MCF 10A (cell line): ENCODE results near the gene ATOH8. TPM values are rescaled to one million over a fixed set of nuclear protein-coding genes. Genes with fewer than 3 reads are reported as not detected.

Experiments used
- BruUV-seq: library from RNA; stranded (reverse); fragments of 400-500 nt; replicated peaks from 2 replicates; lab custom pipeline; 2021; lab: Mats Ljungman, UMichigan
- CTCF ChIA-PET: fragments of 300-600 bp; sonication (Branson Sonifier 250); formaldehyde crosslinking; extraction: SDS; loops from one replicate; lab custom pipeline; 2021; ENCODE audit warnings: antibody characterized with exemption, inconsistent platforms; lab: Yijun Ruan, JAX
- POLR2A ChIA-PET: fragments of 300-600, 350-650 bp; sonication (Branson Sonifier 250); formaldehyde crosslinking; extraction: SDS; loops from one replicate; lab custom pipeline; 2020; ENCODE audit warnings: antibody characterized with exemption, inconsistent platforms; lab: Yijun Ruan, JAX
- DNase-seq: peaks from one replicate; pipeline ENCODE4 v3.0.0-alpha.2; 2018; ENCODE audit not compliant: unreplicated experiment
- H3K27ac Mint-ChIP-seq: one replicate; pipeline ENCODE4 v1.8.0; 2022; ENCODE audit warnings: mild to moderate bottlenecking, low read depth, mixed read lengths; ENCODE audit not compliant: unreplicated experiment
- H3K27me3 Mint-ChIP-seq: one replicate; pipeline ENCODE4 v1.8.0; 2022; ENCODE audit warnings: mixed read lengths; ENCODE audit not compliant: insufficient read depth, unreplicated experiment
- H3K36me3 Mint-ChIP-seq: one replicate; pipeline ENCODE4 v1.8.0; 2022; ENCODE audit warnings: mild to moderate bottlenecking, moderate library complexity, mixed read lengths; ENCODE audit not compliant: insufficient read depth, unreplicated experiment
- H3K4me1 Mint-ChIP-seq: one replicate; pipeline ENCODE4 v1.8.0; 2022; ENCODE audit warnings: mixed read lengths; ENCODE audit not compliant: insufficient read depth, unreplicated experiment
- H3K4me3 Mint-ChIP-seq: one replicate; pipeline ENCODE4 v1.8.0; 2022; ENCODE audit warnings: mild to moderate bottlenecking, moderate library complexity, mixed read lengths; ENCODE audit not compliant: unreplicated experiment
- H3K9me3 Mint-ChIP-seq: one replicate; pipeline ENCODE4 v1.8.0; 2022; ENCODE audit warnings: mixed read lengths; ENCODE audit not compliant: unreplicated experiment
- intact Hi-C: fragments of 100-400 bp; cut with micrococcal nuclease; formaldehyde crosslinking; loops from 2 replicates; pipeline ENCODE4 v1.14.1; 2022
- total RNA-seq: library from RNA; stranded (reverse); gene quantifications from 2 replicates; pipeline ENCODE4 v1.2.3, GENCODE V29; 2022
- TF ChIP-seq, protein P1 (sequence below): fragments of 200-600 bp; IDR thresholded peaks from one replicate; pipeline ENCODE4 v1.8.0; 2022; ENCODE audit warnings: antibody characterized with exemption, mild to moderate bottlenecking; ENCODE audit not compliant: unreplicated experiment

ATOH8 gene
- total RNA-seq, 1 experiment from 2014 or later = 0.72 TPM

DNA sequence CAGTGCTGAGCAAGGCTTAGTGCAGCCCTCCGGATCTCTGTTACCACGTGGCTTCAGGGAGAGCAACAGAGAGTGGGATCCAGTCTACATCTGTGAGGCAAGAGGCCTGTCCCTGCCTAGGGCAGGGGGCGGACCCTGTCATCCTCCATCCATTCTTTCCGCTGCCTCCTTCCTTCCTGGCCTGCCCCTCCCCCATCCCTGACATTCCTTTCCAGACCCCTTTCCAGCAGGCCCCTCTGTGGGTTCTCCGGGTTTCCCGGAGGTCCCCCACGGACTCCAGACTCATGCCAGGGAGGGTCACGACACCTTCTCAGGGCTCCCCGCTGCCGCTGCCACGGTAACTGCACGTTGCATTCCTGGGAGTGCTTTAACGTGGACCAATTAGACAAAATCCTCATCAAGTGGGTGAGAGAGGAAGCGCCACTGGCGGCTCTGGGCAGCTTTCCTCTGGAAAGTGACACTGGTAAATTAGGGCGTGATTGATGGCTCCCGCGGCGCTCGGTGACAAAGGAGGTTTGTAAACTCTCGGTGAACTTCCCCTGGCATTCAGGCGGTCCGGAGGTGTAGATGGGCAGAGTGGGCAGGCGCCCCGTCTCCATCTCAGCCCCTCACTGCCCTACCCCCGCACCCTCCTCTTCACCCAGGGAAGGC, 11.4 kb downstream of the ATOH8 start:
- no peak for DNase-seq
- no peaks in the 10 kb centered on the region for H3K36me3 Mint-ChIP-seq
- H3K9me3 Mint-ChIP-seq = no peaks in the 10 kb centered on the region
- peaks cover 23% of the 10 kb centered on the region for H3K4me1 Mint-ChIP-seq
- ChIA-PET POLR2A (interaction anchor here (0.6 kb wide), 1 partner anchor 28 kb away, joined by 3 read pairs; no protein-coding TSS in a partner anchor), CTCF (interaction anchor here (0.6 to 1.2 kb wide), 4 partner anchors 18 to 59 kb away, joined by 3 to 4 read pairs (median 4); no protein-coding TSS in a partner anchor)
- no peak overlapping the region for H3K27ac Mint-ChIP-seq
- no peak overlapping the region for H3K4me3 Mint-ChIP-seq
- peaks cover 13% of the 10 kb centered on the region for H3K27me3 Mint-ChIP-seq
- TF ChIP-seq, protein P1, sequence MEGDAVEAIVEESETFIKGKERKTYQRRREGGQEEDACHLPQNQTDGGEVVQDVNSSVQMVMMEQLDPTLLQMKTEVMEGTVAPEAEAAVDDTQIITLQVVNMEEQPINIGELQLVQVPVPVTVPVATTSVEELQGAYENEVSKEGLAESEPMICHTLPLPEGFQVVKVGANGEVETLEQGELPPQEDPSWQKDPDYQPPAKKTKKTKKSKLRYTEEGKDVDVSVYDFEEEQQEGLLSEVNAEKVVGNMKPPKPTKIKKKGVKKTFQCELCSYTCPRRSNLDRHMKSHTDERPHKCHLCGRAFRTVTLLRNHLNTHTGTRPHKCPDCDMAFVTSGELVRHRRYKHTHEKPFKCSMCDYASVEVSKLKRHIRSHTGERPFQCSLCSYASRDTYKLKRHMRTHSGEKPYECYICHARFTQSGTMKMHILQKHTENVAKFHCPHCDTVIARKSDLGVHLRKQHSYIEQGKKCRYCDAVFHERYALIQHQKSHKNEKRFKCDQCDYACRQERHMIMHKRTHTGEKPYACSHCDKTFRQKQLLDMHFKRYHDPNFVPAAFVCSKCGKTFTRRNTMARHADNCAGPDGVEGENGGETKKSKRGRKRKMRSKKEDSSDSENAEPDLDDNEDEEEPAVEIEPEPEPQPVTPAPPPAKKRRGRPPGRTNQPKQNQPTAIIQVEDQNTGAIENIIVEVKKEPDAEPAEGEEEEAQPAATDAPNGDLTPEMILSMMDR = no peak
- intact Hi-C loops = no loop called here
- BruUV-seq = no TSS peak

DNA sequence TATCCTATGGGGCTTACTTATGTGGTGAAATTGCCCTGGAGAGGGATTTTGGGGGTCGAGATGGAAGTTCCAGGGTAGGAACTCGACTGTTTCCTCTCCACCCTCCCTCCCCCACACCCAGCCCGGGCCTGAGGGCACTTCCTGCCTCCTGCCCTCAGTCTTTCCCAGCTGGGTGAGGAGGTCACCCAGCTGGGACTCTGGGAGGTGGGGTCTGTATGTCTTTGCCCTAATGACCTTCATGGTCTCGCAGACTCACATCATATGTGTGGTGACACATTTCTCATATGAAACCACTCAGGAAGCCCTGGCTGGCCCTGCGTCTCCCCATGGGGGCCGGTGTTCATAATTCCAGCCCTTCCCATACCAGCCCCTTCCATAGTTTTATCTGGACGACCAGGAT, 12.4 kb downstream of the ATOH8 start:
- intact Hi-C loops = no loop called here
- POLR2A ChIA-PET = no interaction called here
- BruUV-seq = no TSS peak
- no peak overlapping the region for H3K27ac Mint-ChIP-seq
- H3K9me3 Mint-ChIP-seq = no peaks in the 10 kb centered on the region
- CTCF ChIA-PET = interaction anchor here (0.8 to 0.9 kb wide), 3 partner anchors 14 to 61 kb away, joined by 3 read pairs; no protein-coding TSS in a partner anchor
- H3K27me3 Mint-ChIP-seq = peaks cover 13% of the 10 kb centered on the region
- no peaks in the 10 kb centered on the region for H3K36me3 Mint-ChIP-seq
- H3K4me3 Mint-ChIP-seq = no peak overlapping the region
- no peak for DNase-seq
- TF ChIP-seq, protein P1 = no peak
- H3K4me1 Mint-ChIP-seq = peaks cover 24% of the 10 kb centered on the region

DNA sequence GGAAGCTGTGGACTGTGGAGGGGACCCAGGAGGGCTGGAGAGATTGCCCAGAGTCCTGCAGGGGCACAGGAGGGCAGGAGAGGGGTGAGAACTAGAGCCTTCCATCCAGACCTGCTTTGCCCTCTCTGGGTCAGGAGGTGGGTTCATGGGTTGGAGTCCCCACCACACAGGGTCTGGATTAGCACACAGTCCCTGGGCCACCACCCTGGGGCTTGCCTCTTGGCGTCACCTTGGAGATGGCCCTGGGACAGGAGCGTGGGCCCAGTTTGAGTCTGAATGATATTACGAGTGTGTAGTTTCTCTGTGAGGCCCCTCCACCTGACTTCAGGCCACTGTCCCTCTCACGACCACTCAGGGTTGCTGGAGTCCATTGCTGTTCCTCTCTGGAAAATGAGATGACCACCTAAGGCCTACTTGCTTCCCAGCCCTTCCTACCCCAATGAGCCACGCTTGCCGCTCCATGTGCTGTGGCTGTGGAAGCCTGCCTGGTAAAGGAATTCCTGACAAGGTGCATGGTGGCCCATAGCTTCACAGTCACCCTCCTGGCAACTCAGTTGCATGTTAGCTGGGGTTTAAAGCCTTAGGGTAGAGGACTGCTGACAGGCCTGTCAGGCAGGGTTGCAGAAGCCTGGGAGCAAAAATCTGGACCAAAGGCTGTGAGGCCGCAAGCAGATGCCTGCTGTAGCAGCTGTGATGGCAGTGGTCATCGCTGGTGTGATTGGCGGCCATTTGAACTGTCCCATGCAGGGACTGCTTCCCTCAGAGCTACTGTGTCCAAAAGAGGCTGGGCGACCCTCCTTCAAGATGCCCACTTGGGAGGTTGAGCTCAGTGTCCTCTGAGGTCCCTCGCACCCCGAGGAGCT, 14.2 kb downstream of the ATOH8 start:
- CTCF ChIA-PET = interaction anchor here (0.8 to 1.8 kb wide), 5 partner anchors 9 to 46 kb away, joined by 3 to 8 read pairs (median 3); no protein-coding TSS in a partner anchor
- no TSS peak for BruUV-seq
- TF ChIP-seq, protein P1 = no peak

DNA sequence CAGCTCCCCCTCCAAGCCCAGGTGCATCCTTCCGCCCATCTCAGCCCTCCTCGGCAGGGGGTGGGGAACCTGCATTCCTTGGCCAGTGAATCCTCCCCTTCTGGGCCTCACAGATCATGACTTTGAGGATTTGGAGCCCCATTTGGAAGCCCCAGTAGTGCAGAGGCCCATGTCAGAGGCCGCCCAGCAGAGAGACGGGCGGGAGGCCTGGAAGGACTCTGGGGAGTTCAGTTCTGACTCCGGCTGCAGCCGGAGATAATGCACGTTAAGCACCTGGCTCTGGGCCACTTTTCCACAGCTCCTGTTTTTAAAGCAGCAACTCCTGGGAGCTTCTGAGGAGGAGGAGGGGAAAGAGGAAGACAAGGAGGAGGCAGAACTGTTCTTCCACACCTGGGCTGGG, 14.9 kb downstream of the ATOH8 start:
- TF ChIP-seq, protein P1 = no peak
- Mint-ChIP-seq H3K9me3 (no peaks in the 10 kb centered on the region), H3K27ac (no peak overlapping the region), H3K4me1 (peaks cover 35% of the 10 kb centered on the region), H3K36me3 (peaks cover 5% of the 10 kb centered on the region), H3K4me3 (no peak overlapping the region), H3K27me3 (peaks cover 13% of the 10 kb centered on the region)
- no TSS peak for BruUV-seq
- peak; percentile 54 for DNase-seq
- intact Hi-C loops = no loop called here
- ChIA-PET POLR2A (interaction anchor here (0.5 to 1.4 kb wide), 4 partner anchors 14 to 238 kb away, joined by 3 to 13 read pairs (median 4); no protein-coding TSS in a partner anchor), CTCF (interaction anchor here (0.8 to 1.8 kb wide), 5 partner anchors 10 to 45 kb away, joined by 3 to 8 read pairs (median 3); no protein-coding TSS in a partner anchor)

More for the DNA sequence above, 14.2 kb downstream of the ATOH8 start:
- H3K9me3 Mint-ChIP-seq = no peaks in the 10 kb centered on the region
- H3K4me3 Mint-ChIP-seq = no peak overlapping the region
- DNase-seq = no peak
- POLR2A ChIA-PET = interaction anchor here (0.7 to 1.4 kb wide), 3 partner anchors 26 to 152 kb away, joined by 3 to 13 read pairs (median 4); no protein-coding TSS in a partner anchor
- intact Hi-C loops = no loop called here
- H3K27me3 Mint-ChIP-seq = peaks cover 13% of the 10 kb centered on the region
- peaks cover 33% of the 10 kb centered on the region for H3K4me1 Mint-ChIP-seq
- H3K27ac Mint-ChIP-seq = no peak overlapping the region
- peaks cover 2% of the 10 kb centered on the region for H3K36me3 Mint-ChIP-seq
